ENCODE results near the gene RPL26.

DNA sequence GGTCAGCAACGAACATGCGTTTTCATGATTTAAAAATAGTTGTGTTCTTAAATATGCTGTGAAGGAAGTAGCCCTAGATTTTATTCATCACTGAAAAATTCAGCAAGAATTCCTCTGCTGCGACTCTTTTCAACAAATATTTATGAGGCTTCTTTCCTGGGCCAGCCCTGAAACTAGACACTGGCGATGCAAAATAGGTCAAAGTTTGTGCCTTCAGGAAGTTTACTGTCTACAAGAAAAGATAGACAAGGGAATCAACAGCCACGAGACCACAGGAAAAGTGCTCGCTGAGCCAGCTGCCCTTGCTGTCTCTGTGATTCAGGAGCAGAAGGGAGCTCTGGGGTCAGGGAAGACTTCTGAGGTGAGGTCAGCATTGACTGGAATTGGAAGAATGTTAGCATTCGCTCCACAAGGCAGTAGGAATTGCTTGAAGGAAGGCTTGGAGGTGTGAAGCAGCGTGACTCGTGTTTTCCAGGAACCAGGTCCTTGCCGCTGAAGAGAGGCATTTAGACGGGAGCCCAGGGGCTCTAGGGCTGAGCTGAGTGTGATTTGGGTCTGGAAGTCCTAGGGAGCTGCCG lies 1.9 kb upstream of the RPL26 start:
- TF ChIP-seq CTCF (IDR thresholded peaks at IDR 0.05), result no peak
- no peak for TF ChIP-seq POLR2A (IDR thresholded peaks at IDR 0.05)
